ENCODE data around the gene TMEM131.
"Not testable (repeated sequence)": the region's sequence is repeated elsewhere in the genome, so short reads cannot be mapped to it uniquely, and the experiment has no call there.

The TMEM131 gene

GRCh38 chr2:97901862-97902261 is 93.9 kb downstream of the TMEM131 start (continued):
- TF ChIP-seq, protein P1, sequence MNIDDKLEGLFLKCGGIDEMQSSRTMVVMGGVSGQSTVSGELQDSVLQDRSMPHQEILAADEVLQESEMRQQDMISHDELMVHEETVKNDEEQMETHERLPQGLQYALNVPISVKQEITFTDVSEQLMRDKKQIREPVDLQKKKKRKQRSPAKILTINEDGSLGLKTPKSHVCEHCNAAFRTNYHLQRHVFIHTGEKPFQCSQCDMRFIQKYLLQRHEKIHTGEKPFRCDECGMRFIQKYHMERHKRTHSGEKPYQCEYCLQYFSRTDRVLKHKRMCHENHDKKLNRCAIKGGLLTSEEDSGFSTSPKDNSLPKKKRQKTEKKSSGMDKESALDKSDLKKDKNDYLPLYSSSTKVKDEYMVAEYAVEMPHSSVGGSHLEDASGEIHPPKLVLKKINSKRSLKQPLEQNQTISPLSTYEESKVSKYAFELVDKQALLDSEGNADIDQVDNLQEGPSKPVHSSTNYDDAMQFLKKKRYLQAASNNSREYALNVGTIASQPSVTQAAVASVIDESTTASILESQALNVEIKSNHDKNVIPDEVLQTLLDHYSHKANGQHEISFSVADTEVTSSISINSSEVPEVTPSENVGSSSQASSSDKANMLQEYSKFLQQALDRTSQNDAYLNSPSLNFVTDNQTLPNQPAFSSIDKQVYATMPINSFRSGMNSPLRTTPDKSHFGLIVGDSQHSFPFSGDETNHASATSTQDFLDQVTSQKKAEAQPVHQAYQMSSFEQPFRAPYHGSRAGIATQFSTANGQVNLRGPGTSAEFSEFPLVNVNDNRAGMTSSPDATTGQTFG (tag by site-specific recombination; IDR thresholded peaks at IDR 0.05; ENCODE audit: borderline replicate concordance) = no peak
- TF ChIP-seq ZNF791 (tag by site-specific recombination; IDR thresholded peaks at IDR 0.05) = no peak
- no peak for TF ChIP-seq ZNF202 (tag by site-specific recombination; IDR thresholded peaks at IDR 0.05; ENCODE audit: borderline replicate concordance)
- TF ChIP-seq GLIS1 (tag by site-specific recombination; IDR thresholded peaks at IDR 0.05) = no peak
- no peak for TF ChIP-seq ZNF544 (tag by site-specific recombination; IDR thresholded peaks at IDR 0.05)

- Histone ChIP-seq H3K9me3 (ENCODE audit: control insufficient read depth, insufficient read depth, low read depth, low read length) (no peaks in the 10 kb centered on the region), H3K4me3 (ENCODE audit: low read depth, low read length) (no peak overlapping the region), H3K27ac (ENCODE audit: extremely low read depth, low read depth, low read length) (no peak overlapping the region), H3K4me1 (ENCODE audit: control insufficient read depth, insufficient read depth, low read length) (no peaks in the 10 kb centered on the region), H3K36me3 (ENCODE audit: control insufficient read depth in 2 of 2, insufficient read depth in 1 of 2, low read length in 2 of 2) (no peaks in the 10 kb centered on the region)
- CTCF ChIA-PET = no interaction called here
- POLR2A ChIA-PET = no interaction called here
- TF ChIP-seq OSR2 (tag by site-specific recombination; IDR thresholded peaks at IDR 0.05) (no peak), ZBTB48 (tag by site-specific recombination; IDR thresholded peaks at IDR 0.05) (no peak), ZNF692 (tag by site-specific recombination; IDR thresholded peaks at IDR 0.05) (no peak), ZNF561 (tag by site-specific recombination; IDR thresholded peaks at IDR 0.05; ENCODE audit: borderline replicate concordance) (no peak), ZNF544 (tag by site-specific recombination; IDR thresholded peaks at IDR 0.05) (no peak)
- TF ChIP-seq, protein P1 (tag by site-specific recombination; IDR thresholded peaks at IDR 0.05; ENCODE audit: borderline replicate concordance) = no peak
These were observed 94.9 kb downstream of the TMEM131 start for GRCh38 chr2:97900806-97901205.

GRCh38 chr2:97893042-97893441 is 102.7 kb downstream of the TMEM131 start:
- TF ChIP-seq ZNF146 (tag by site-specific recombination; IDR thresholded peaks at IDR 0.05) = peak; percentile 64; the same call in 1 of the 2 replicates
- H3K4me1 ChIP-seq (ENCODE audit: control insufficient read depth, insufficient read depth, low read length); H3K9me3 ChIP-seq (ENCODE audit: control insufficient read depth, insufficient read depth, low read depth, low read length); H3K4me3 ChIP-seq (ENCODE audit: low read depth, low read length); CTCF ChIA-PET; POLR2A ChIA-PET; H3K36me3 ChIP-seq (ENCODE audit: control insufficient read depth in 2 of 2, insufficient read depth in 1 of 2, low read length in 2 of 2); H3K27ac ChIP-seq (ENCODE audit: extremely low read depth, low read depth, low read length): not testable (repeated sequence)

- TF ChIP-seq ZNF692 (tag by site-specific recombination; IDR thresholded peaks at IDR 0.05) (no peak), ZNF510 (tag by site-specific recombination; IDR thresholded peaks at IDR 0.05; ENCODE audit: insufficient replicate concordance) (no peak), KLF8 (tag by site-specific recombination; IDR thresholded peaks at IDR 0.05) (no peak), ZNF558 (tag by site-specific recombination; IDR thresholded peaks at IDR 0.05) (no peak), ZNF292 (tag by site-specific recombination; IDR thresholded peaks at IDR 0.05; ENCODE audit: borderline replicate concordance, low read depth) (no peak), ZBTB48 (tag by site-specific recombination; IDR thresholded peaks at IDR 0.05) (no peak), ZNF660 (tag by site-specific recombination; IDR thresholded peaks at IDR 0.05) (no peak), ZNF677 (tag by site-specific recombination; IDR thresholded peaks at IDR 0.05) (no peak)
- TF ChIP-seq, protein P2, sequence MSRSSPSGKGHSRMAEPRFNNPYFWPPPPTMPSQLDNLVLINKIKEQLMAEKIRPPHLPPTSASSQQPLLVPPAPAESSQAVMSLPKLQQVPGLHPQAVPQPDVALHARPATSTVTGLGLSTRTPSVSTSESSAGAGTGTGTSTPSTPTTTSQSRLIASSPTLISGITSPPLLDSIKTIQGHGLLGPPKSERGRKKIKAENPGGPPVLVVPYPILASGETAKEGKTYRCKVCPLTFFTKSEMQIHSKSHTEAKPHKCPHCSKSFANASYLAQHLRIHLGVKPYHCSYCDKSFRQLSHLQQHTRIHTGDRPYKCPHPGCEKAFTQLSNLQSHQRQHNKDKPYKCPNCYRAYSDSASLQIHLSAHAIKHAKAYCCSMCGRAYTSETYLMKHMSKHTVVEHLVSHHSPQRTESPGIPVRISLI (tag by site-specific recombination; IDR thresholded peaks at IDR 0.05) = no peak
These were observed 104.1 kb downstream of the TMEM131 start for GRCh38 chr2:97891611-97892010.

More at GRCh38 chr2:97891611-97892010, 104.1 kb downstream of the TMEM131 start:
- Histone ChIP-seq H3K4me3 (ENCODE audit: low read depth, low read length) (no peak overlapping the region), H3K36me3 (ENCODE audit: control insufficient read depth in 2 of 2, insufficient read depth in 1 of 2, low read length in 2 of 2) (peaks cover 0 to 12% of the 10 kb centered on the region in 2 experiments; a peak in 2 of 3 replicates), H3K27ac (ENCODE audit: extremely low read depth, low read depth, low read length) (no peak overlapping the region), H3K9me3 (ENCODE audit: control insufficient read depth, insufficient read depth, low read depth, low read length) (no peaks in the 10 kb centered on the region), H3K4me1 (ENCODE audit: control insufficient read depth, insufficient read depth, low read length) (no peaks in the 10 kb centered on the region)
- ChIA-PET POLR2A (no interaction called here), CTCF (no interaction called here)

All from HEK293 (cell line).